ENCODE measurements around the gene STK31. TPM values are rescaled to one million over a fixed set of nuclear protein-coding genes. Genes with fewer than 3 reads are reported as not detected.
"Not testable (repeated sequence)": the region's sequence is repeated elsewhere in the genome, so short reads cannot be mapped to it uniquely, and the experiment has no call there.

STK31 gene
- total RNA-seq, 2 donors from 2014 or later = 0.09 to 32.1 TPM

DNA sequence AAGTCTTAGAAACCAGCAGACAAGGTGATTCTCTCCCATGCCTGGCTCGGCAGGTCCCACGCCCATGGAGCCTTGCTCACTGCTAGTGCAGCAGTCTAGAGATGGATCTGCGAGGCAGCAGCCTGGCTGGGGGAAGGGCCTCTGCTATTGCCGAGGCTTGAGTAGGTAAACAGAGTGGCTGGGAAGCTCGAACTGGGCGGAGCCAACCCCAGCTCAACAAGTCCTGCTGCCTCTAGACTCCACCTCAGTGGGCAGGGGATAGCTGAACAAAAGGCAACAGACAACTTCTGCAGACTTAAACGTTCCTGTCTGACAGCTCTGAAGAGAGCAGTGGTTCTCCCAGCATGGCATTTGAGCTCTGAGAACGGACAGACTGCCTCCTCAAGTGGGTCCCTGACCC lies 134.8 kb downstream of the STK31 start:
- H3K27me3 ChIP-seq (replicated peaks; ENCODE audit: insufficient read depth); H3K36me3 ChIP-seq; H3K4me1 ChIP-seq (replicated peaks); H3K9me3 ChIP-seq; H3K4me3 ChIP-seq; intact Hi-C loops (cut with DNase I); H3K27ac ChIP-seq: not testable (repeated sequence)
- WGBS = 54% methylated on average over 8 of the region's 8 CpGs
- peak; percentile 19 for TF ChIP-seq POLR2AphosphoS5 (IDR thresholded peaks at IDR 0.05)
- DNase-seq (ENCODE audit: low spot score) = peak; percentile 49

DNA sequence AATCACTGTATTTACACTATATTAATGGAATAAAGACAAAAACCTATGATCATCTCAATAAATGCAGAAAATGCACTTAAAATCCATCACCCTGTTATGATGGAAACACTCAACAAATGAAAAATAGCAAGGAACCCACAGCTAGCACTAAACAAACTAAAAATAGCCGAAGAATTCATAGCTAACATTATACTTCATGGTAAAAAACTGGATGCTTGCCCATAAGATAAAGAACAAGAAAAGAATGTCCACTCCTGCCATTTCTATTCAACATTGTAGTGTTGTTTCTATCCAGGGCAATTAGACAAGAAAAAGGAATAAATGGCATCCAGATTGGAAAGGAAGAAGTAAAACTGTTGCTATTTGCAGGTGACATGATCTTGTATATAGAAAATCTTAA lies 142.1 kb downstream of the STK31 start:
- DNase-seq (ENCODE audit: low spot score) = no peak
- Histone ChIP-seq H3K4me1 (replicated peaks) (no peaks in the 10 kb centered on the region), H3K27ac (no peak overlapping the region), H3K27me3 (replicated peaks; ENCODE audit: insufficient read depth) (no peaks in the 10 kb centered on the region), H3K4me3 (no peak overlapping the region), H3K36me3 (no peaks in the 10 kb centered on the region), H3K9me3 (no peaks in the 10 kb centered on the region)
- no peak for TF ChIP-seq POLR2AphosphoS5 (IDR thresholded peaks at IDR 0.05)
- TF ChIP-seq POLR2A (IDR thresholded peaks at IDR 0.05) = no peak
- TF ChIP-seq, protein P1, sequence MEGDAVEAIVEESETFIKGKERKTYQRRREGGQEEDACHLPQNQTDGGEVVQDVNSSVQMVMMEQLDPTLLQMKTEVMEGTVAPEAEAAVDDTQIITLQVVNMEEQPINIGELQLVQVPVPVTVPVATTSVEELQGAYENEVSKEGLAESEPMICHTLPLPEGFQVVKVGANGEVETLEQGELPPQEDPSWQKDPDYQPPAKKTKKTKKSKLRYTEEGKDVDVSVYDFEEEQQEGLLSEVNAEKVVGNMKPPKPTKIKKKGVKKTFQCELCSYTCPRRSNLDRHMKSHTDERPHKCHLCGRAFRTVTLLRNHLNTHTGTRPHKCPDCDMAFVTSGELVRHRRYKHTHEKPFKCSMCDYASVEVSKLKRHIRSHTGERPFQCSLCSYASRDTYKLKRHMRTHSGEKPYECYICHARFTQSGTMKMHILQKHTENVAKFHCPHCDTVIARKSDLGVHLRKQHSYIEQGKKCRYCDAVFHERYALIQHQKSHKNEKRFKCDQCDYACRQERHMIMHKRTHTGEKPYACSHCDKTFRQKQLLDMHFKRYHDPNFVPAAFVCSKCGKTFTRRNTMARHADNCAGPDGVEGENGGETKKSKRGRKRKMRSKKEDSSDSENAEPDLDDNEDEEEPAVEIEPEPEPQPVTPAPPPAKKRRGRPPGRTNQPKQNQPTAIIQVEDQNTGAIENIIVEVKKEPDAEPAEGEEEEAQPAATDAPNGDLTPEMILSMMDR (IDR thresholded peaks at IDR 0.05) = no peak
- intact Hi-C loops (cut with DNase I) = no loop called here
- WGBS = 21% methylated on average over 1 of the region's 1 CpG

DNA sequence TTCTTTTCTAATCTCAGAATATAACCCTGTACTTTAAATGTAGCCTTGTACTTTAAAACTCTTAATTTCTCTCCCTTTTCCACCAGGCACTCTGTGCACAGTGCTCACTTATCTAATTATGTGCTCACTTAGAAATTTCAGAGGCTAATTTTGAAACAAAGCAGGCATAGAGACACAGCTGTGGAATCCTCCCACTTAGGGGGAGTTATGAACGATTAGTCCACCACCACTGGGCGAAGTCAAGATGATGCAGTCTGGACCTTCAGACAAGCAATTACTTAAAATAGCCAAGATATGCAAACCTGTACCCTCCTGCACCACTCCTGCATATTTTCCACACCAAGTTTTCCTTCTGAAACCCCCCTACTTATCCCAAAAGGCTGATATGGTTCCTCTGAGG lies 143.0 kb downstream of the STK31 start:
- Histone ChIP-seq H3K9me3 (no peaks in the 10 kb centered on the region), H3K4me3 (no peak overlapping the region), H3K4me1 (replicated peaks) (no peaks in the 10 kb centered on the region), H3K27me3 (replicated peaks; ENCODE audit: insufficient read depth) (no peaks in the 10 kb centered on the region), H3K36me3 (no peaks in the 10 kb centered on the region), H3K27ac (no peak overlapping the region)
- 61% methylated on average over 2 of the region's 2 CpGs for WGBS
- DNase-seq (ENCODE audit: low spot score) = no peak
- intact Hi-C loops (cut with DNase I) = no loop called here
- no peak for TF ChIP-seq POLR2A (IDR thresholded peaks at IDR 0.05)
- TF ChIP-seq, protein P1 (IDR thresholded peaks at IDR 0.05) = no peak
- no peak for TF ChIP-seq POLR2AphosphoS5 (IDR thresholded peaks at IDR 0.05)

DNA sequence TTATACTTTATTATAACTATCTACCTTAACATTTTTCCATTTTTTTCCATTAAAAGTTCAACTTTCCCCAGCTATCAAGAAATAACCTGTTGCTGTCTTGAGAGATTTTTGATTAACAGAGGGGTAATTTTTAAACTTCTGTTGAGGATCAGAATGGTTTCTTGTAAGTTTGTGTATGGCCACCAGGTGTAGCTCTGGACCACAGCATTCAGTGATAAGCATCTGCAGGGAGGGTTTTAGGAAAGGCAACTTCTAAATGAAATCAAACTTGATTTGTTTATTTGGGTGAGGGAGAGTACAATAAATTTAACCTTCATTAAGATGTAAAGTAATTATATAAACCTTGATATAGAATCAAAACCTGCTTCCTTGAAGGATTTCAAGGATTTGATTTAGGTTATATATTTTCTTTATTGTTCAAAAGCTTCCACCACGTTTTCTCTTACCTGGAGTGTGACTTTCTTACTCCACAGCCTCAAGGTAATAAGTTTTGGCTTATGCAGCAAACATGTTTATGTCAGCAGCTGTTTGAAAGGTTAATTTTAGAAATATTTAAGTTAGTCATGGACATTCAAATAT lies 153.3 kb downstream of the STK31 start:
- H3K4me3 ChIP-seq = no peak overlapping the region
- H3K4me1 ChIP-seq (replicated peaks) = no peaks in the 10 kb centered on the region
- no peaks in the 10 kb centered on the region for H3K36me3 ChIP-seq
- no peaks in the 10 kb centered on the region for H3K27me3 ChIP-seq (replicated peaks; ENCODE audit: insufficient read depth)
- H3K9me3 ChIP-seq = no peaks in the 10 kb centered on the region
- no peak overlapping the region for H3K27ac ChIP-seq
- no peak for TF ChIP-seq POLR2AphosphoS5 (IDR thresholded peaks at IDR 0.05)
- TF ChIP-seq, protein P1 (IDR thresholded peaks at IDR 0.05) = peak in 3 of 4 experiments; percentile 44 to 45 (median 45)
- intact Hi-C loops (cut with DNase I) = no loop called here
- WGBS = 48% methylated on average over 1 of the region's 1 CpG
- DNase-seq (ENCODE audit: low spot score) = no peak

DNA sequence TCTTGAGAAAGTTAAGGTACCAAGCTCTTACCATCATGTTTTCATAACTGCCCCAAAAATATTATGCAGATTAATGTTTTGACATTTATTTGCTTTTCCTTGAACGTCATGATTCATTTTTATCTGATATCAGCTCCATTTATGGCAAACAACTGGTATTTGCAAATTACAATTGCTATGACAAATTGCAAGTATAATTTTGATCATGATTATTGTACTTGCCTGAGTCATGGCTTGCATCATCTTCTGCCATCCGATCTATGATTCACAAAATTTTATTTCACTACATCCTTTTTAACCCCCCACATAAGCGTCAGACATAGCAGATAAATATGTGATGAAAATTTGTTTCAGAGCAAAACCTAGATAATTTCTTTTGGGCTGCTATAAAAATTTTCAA lies 155.0 kb downstream of the STK31 start:
- no peaks in the 10 kb centered on the region for H3K9me3 ChIP-seq
- H3K4me3 ChIP-seq = no peak overlapping the region
- 45% methylated on average over 3 of the region's 3 CpGs for WGBS
- intact Hi-C loops (cut with DNase I) = no loop called here
- TF ChIP-seq, protein P1 (IDR thresholded peaks at IDR 0.05) = no peak
- TF ChIP-seq POLR2A (IDR thresholded peaks at IDR 0.05) (no peak), POLR2AphosphoS5 (IDR thresholded peaks at IDR 0.05) (no peak)
- H3K4me1 ChIP-seq (replicated peaks) = no peaks in the 10 kb centered on the region
- no peak overlapping the region for H3K27ac ChIP-seq
- no peak for DNase-seq (ENCODE audit: low spot score)
- H3K27me3 ChIP-seq (replicated peaks; ENCODE audit: insufficient read depth) = no peaks in the 10 kb centered on the region
- no peaks in the 10 kb centered on the region for H3K36me3 ChIP-seq
